Measurements from ENCODE around the gene ZNF709. TPM values are rescaled to one million over a fixed set of nuclear protein-coding genes. Genes with fewer than 3 reads are reported as not detected.
A peak's percentile ranks its signal among the peaks of the same experiment; 100 is the strongest.

Gene ZNF709
- 1 to 10 TPM; 5.3 to 7.4 TPM for total RNA-seq
- 4.6 TPM for polyA plus RNA-seq (2013, experiment 1 of 2)
- polyA plus RNA-seq (2013, experiment 2 of 2), result 5.2 TPM
- long read RNA-seq, experiment 1, partial matches to known transcripts, result 0 of 1 reads
- long read RNA-seq, experiment 1, other reads (novel, unspliced or antisense), result 1 of 1 reads
- long read RNA-seq, experiment 2, full-length matches to known transcripts, result 2 of 2 reads
- long read RNA-seq, experiment 2, partial matches to known transcripts, result 0 of 2 reads
- long read RNA-seq, experiment 2, other reads (novel, unspliced or antisense), result 0 of 2 reads
- long read RNA-seq, experiment 3, full-length matches to known transcripts, result 10 of 11 reads
- long read RNA-seq, experiment 3, partial matches to known transcripts, result 0 of 11 reads
- long read RNA-seq, experiment 3, other reads (novel, unspliced or antisense), result 1 of 11 reads
- long read RNA-seq, experiment 4, result 0 reads

DNA sequence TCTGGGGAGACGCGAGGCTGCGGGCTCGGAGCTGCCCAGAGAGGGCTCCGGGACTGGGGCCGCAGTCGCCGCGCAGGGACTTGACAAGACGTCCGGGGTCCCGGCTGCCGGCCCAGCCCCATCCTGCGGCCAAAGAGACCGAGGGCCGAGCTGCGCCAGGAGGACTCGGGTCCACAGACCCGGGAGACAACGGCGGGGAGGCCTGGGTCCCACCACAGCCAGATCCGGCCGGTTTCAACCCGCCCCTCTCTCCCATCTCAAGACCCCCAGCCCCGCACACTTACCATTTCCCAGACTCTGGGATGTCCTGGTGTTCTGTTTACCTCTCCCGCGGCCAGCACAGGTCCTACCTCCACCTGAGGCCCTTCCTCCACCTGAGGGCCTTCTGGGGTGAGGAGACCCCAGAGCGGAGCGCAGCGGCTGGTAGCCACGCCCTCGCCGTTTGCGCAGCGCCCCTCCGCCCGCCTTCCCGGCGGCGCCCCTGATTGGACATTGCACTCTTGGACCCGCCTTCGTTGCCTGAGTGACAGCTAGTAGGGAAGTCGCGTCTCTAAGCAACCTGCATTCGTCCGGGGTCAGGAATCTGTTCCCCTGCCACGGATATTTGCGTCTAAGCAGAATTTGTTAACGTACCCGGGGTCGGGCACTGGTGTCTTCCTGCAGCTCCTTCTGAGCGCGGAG lies at the start of gene ZNF709:
ZNF709 (minus strand) TSS at position 446 of the 681 bp plus-strand sequence; CDS start at position 287, 159 bp downstream.
- peak within 1 kb of the TSS; percentile 92 for H3K27ac ChIP-seq (ENCODE audit: low read depth, low read length)
- Mint-ChIP-seq H3K4me1 (peaks cover 8% of the 10 kb centered on the region), H3K9me3 (no peaks in the 10 kb centered on the region), H3K27ac (peak within 1 kb of the TSS; percentile 97), H3K4me3 (peak within 1 kb of the TSS; percentile 86), H3K36me3 (ENCODE audit: low read depth) (no peaks in the 10 kb centered on the region), H3K27me3 (ENCODE audit: insufficient read depth) (peaks cover 2% of the 10 kb centered on the region)
- H3K36me3 ChIP-seq (ENCODE audit: control insufficient read depth, insufficient read depth, low read length), result no peaks in the 10 kb centered on the region
- 0% methylated on average over 12 to 53 of the region's 53 CpGs for WGBS, 2 experiments (ENCODE audit: insufficient coverage in 1 of 2, insufficient read length in 1 of 2)
- peak within 1 kb of the TSS; percentile 95 for H3K4me3 ChIP-seq (ENCODE audit: low read length)
- DNase-seq, result peak; percentile 98
- TF ChIP-seq, protein P1, sequence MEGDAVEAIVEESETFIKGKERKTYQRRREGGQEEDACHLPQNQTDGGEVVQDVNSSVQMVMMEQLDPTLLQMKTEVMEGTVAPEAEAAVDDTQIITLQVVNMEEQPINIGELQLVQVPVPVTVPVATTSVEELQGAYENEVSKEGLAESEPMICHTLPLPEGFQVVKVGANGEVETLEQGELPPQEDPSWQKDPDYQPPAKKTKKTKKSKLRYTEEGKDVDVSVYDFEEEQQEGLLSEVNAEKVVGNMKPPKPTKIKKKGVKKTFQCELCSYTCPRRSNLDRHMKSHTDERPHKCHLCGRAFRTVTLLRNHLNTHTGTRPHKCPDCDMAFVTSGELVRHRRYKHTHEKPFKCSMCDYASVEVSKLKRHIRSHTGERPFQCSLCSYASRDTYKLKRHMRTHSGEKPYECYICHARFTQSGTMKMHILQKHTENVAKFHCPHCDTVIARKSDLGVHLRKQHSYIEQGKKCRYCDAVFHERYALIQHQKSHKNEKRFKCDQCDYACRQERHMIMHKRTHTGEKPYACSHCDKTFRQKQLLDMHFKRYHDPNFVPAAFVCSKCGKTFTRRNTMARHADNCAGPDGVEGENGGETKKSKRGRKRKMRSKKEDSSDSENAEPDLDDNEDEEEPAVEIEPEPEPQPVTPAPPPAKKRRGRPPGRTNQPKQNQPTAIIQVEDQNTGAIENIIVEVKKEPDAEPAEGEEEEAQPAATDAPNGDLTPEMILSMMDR (conservative IDR thresholded peaks at IDR 0.05), result no peak
- no peaks in the 10 kb centered on the region for H3K4me1 ChIP-seq (ENCODE audit: control insufficient read depth, insufficient read depth, low read length)
- peak within 1 kb of the TSS; percentile 88 for H3K9ac ChIP-seq (ENCODE audit: extremely low read depth, low read length, poor library complexity, severe bottlenecking)
- no peaks in the 10 kb centered on the region for H3K9me3 ChIP-seq (ENCODE audit: control insufficient read depth, low read length)
- H3K27me3 ChIP-seq (ENCODE audit: control insufficient read depth, insufficient read depth, low read length, poor library complexity, severe bottlenecking), result no peaks in the 10 kb centered on the region

DNA sequence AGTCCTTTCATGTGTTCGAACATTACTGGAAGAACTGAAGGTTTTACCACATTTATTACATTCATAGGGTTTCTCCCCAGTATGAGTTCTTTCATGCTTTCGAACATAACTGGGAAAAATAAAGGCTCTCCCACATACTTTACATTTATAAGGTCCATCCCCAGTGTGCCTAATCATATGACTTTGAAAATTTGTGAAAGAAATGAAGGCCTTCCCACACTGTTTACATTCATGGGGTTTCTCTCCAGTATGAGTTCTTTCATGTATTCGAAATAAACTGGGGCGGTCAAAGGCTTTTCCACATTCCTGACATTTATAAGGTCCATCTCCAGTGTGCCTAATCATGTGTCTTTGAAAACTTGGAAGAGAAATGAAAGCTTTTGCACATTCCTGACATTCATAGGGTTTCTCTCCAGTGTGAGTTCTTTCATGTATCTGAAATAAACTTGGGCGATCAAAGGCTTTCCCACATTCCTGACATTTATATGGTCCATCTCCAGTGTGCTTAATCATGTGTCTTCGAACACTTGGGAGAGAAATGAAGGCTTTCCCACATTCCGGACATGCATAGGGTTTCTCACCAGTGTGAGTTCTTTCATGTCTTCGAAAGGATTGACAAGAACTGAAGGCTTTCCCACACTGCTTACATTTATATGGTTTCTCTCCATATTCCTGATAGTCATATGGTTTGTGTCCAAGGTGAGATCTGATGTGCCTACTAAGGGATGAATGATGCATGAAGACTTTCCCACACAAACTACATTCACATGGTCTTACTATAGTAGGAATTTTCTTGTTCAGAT lies 42.6 kb upstream of the ZNF709 start:
- Histone ChIP-seq H3K4me3 (ENCODE audit: low read length) (peak overlapping the region; percentile 79), H3K27me3 (ENCODE audit: control insufficient read depth, insufficient read depth, low read length, poor library complexity, severe bottlenecking) (no peaks in the 10 kb centered on the region), H3K36me3 (ENCODE audit: control insufficient read depth, insufficient read depth, low read length) (peaks cover 85% of the 10 kb centered on the region), H3K27ac (ENCODE audit: low read depth, low read length) (no peak overlapping the region), H3K4me1 (ENCODE audit: control insufficient read depth, insufficient read depth, low read length) (no peaks in the 10 kb centered on the region), H3K9me3 (ENCODE audit: control insufficient read depth, low read length) (peaks cover 98% of the 10 kb centered on the region), H3K9ac (ENCODE audit: extremely low read depth, low read length, poor library complexity, severe bottlenecking) (no peak overlapping the region)
- peaks cover 91% of the 10 kb centered on the region for H3K36me3 Mint-ChIP-seq (ENCODE audit: low read depth)
- WGBS, 2 experiments (ENCODE audit: insufficient coverage in 1 of 2, insufficient read length in 1 of 2), result 88 to 100% methylated on average over 4 to 8 of the region's 8 CpGs
- peaks cover 98% of the 10 kb centered on the region for H3K9me3 Mint-ChIP-seq
- TF ChIP-seq, protein P1 (conservative IDR thresholded peaks at IDR 0.05), result no peak
- H3K27ac Mint-ChIP-seq, result no peak overlapping the region
- H3K4me3 Mint-ChIP-seq, result no peak overlapping the region
- no peaks in the 10 kb centered on the region for H3K4me1 Mint-ChIP-seq
- no peak for DNase-seq
- peaks cover 1% of the 10 kb centered on the region for H3K27me3 Mint-ChIP-seq (ENCODE audit: insufficient read depth)

DNA sequence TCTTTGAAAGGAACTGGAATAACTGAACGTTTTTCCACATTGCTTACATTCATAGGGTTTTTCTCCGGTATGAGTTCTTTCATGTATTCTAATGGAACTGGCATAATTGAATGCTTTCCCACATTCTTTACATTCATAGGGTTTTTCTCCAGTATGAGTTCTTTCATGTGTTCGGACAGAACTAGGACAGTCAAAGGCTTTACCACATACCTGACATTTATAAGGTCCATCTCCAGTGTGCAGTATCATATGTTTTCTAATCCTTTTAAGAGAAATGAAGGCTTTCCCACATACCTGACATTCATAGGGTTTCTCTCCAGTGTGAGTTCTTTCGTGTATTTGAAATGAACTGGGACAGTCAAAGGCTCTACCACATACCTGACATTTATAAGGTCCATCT lies 41.9 kb upstream of the ZNF709 start:
- no peak overlapping the region for H3K27ac Mint-ChIP-seq
- no peak overlapping the region for H3K9ac ChIP-seq (ENCODE audit: extremely low read depth, low read length, poor library complexity, severe bottlenecking)
- H3K27me3 ChIP-seq (ENCODE audit: control insufficient read depth, insufficient read depth, low read length, poor library complexity, severe bottlenecking), result no peaks in the 10 kb centered on the region
- H3K4me3 ChIP-seq (ENCODE audit: low read length), result peak overlapping the region; percentile 79
- no peaks in the 10 kb centered on the region for H3K4me1 ChIP-seq (ENCODE audit: control insufficient read depth, insufficient read depth, low read length)
- peaks cover 100% of the 10 kb centered on the region for H3K9me3 ChIP-seq (ENCODE audit: control insufficient read depth, low read length)
- no peak overlapping the region for H3K4me3 Mint-ChIP-seq
- H3K4me1 Mint-ChIP-seq, result no peaks in the 10 kb centered on the region
- peaks cover 81% of the 10 kb centered on the region for H3K36me3 ChIP-seq (ENCODE audit: control insufficient read depth, insufficient read depth, low read length)
- WGBS, 2 experiments (ENCODE audit: insufficient coverage in 1 of 2, insufficient read length in 1 of 2), result 95 to 100% methylated on average over 3 to 4 of the region's 4 CpGs
- peaks cover 92% of the 10 kb centered on the region for H3K36me3 Mint-ChIP-seq (ENCODE audit: low read depth)
- peaks cover 100% of the 10 kb centered on the region for H3K9me3 Mint-ChIP-seq
- TF ChIP-seq, protein P1 (conservative IDR thresholded peaks at IDR 0.05), result no peak
- no peak overlapping the region for H3K27ac ChIP-seq (ENCODE audit: low read depth, low read length)
- no peak for DNase-seq
- peaks cover 1% of the 10 kb centered on the region for H3K27me3 Mint-ChIP-seq (ENCODE audit: insufficient read depth)

Data from endodermal cell (in vitro differentiated cells).